Measurements from ENCODE around the gene GPR146.

The GPR146 gene

GRCh38 chr7:1079546-1079945 is 35.2 kb downstream of the GPR146 start:
- H3K4me3 ChIP-seq (ENCODE audit: low read length): no peak overlapping the region
- H3K9me3 ChIP-seq (ENCODE audit: control insufficient read depth, insufficient read depth, low read length): no peaks in the 10 kb centered on the region
- TF ChIP-seq CTCF (IDR thresholded peaks at IDR 0.05; ENCODE audit: low read depth, low read length, poor library complexity, severe bottlenecking): no peak
- TF ChIP-seq EZH2phosphoT487 (IDR thresholded peaks at IDR 0.05; ENCODE audit: borderline replicate concordance, low read length): no peak
- H3K27me3 ChIP-seq (ENCODE audit: control insufficient read depth, low read length): no peaks in the 10 kb centered on the region
- H3K9me2 ChIP-seq (replicated peaks; ENCODE audit: control insufficient read depth, low read length): no peaks in the 10 kb centered on the region
- peaks cover 4% of the 10 kb centered on the region for H3K4me1 ChIP-seq (ENCODE audit: control insufficient read depth, low read length)
- no peaks in the 10 kb centered on the region for H3K36me3 ChIP-seq (ENCODE audit: control insufficient read depth, low read length)
- peaks cover 4% of the 10 kb centered on the region; the same call in 1 of the 2 replicates for H4K20me1 ChIP-seq (ENCODE audit: control insufficient read depth, insufficient read depth, low read depth, low read length)
- H3F3A ChIP-seq (ENCODE audit: control insufficient read depth, insufficient read depth): no peaks in the 10 kb centered on the region
- no peak overlapping the region for H3K4me2 ChIP-seq (ENCODE audit: low read length)
- H3K79me2 ChIP-seq (ENCODE audit: control insufficient read depth, low read length): peaks cover 11% of the 10 kb centered on the region; the same call in 1 of the 2 replicates
- no peak overlapping the region for H3K27ac ChIP-seq (ENCODE audit: low read depth, low read length)

- Histone ChIP-seq H3K9me3 (ENCODE audit: control insufficient read depth, insufficient read depth, low read length) (no peaks in the 10 kb centered on the region), H4K20me1 (ENCODE audit: control insufficient read depth, insufficient read depth, low read depth, low read length) (0 out of 2 replicates have a peak, but pooled peaks cover 4% of the 10 kb centered on the region), H3F3A (ENCODE audit: control insufficient read depth, insufficient read depth) (peaks cover 3% of the 10 kb centered on the region; the same call in 1 of the 2 replicates), H3K4me2 (ENCODE audit: low read length) (no peak overlapping the region), H3K36me3 (ENCODE audit: control insufficient read depth, low read length) (no peaks in the 10 kb centered on the region; the same call in 1 of the 2 replicates), H3K79me2 (ENCODE audit: control insufficient read depth, low read length) (peaks cover 16% of the 10 kb centered on the region), H3K4me1 (ENCODE audit: control insufficient read depth, low read length) (peaks cover 12% of the 10 kb centered on the region), H3K4me3 (ENCODE audit: low read length) (no peak overlapping the region), H3K9me2 (replicated peaks; ENCODE audit: control insufficient read depth, low read length) (no peaks in the 10 kb centered on the region), H3K27me3 (ENCODE audit: control insufficient read depth, low read length) (no peaks in the 10 kb centered on the region), H3K27ac (ENCODE audit: low read depth, low read length) (no peak overlapping the region)
- TF ChIP-seq EZH2phosphoT487 (IDR thresholded peaks at IDR 0.05; ENCODE audit: borderline replicate concordance, low read length) (no peak), CTCF (IDR thresholded peaks at IDR 0.05; ENCODE audit: low read depth, low read length, poor library complexity, severe bottlenecking) (no peak)
Observed at GRCh38 chr7:1080252-1080920, 36.0 kb downstream of the GPR146 start.

GRCh38 chr7:1080921-1081255 is 36.5 kb downstream of the GPR146 start:
- Histone ChIP-seq H3K4me2 (ENCODE audit: low read length) (no peak overlapping the region), H3K36me3 (ENCODE audit: control insufficient read depth, low read length) (no peaks in the 10 kb centered on the region; the same call in 1 of the 2 replicates), H3K27ac (ENCODE audit: low read depth, low read length) (no peak overlapping the region), H3K9me2 (replicated peaks; ENCODE audit: control insufficient read depth, low read length) (no peaks in the 10 kb centered on the region), H4K20me1 (ENCODE audit: control insufficient read depth, insufficient read depth, low read depth, low read length) (0 out of 2 replicates have a peak, but pooled peaks cover 4% of the 10 kb centered on the region), H3K79me2 (ENCODE audit: control insufficient read depth, low read length) (peaks cover 17% of the 10 kb centered on the region), H3K9me3 (ENCODE audit: control insufficient read depth, insufficient read depth, low read length) (no peaks in the 10 kb centered on the region), H3K4me1 (ENCODE audit: control insufficient read depth, low read length) (peaks cover 17% of the 10 kb centered on the region), H3F3A (ENCODE audit: control insufficient read depth, insufficient read depth) (peaks cover 8% of the 10 kb centered on the region), H3K27me3 (ENCODE audit: control insufficient read depth, low read length) (no peaks in the 10 kb centered on the region), H3K4me3 (ENCODE audit: low read length) (no peak overlapping the region)
- TF ChIP-seq CTCF (IDR thresholded peaks at IDR 0.05; ENCODE audit: low read depth, low read length, poor library complexity, severe bottlenecking): no peak
- TF ChIP-seq EZH2phosphoT487 (IDR thresholded peaks at IDR 0.05; ENCODE audit: borderline replicate concordance, low read length): no peak
